Dendritic cell treated with granulocyte-macrophage colony-stimulating factor and Interleukin-4, amounts not matched to agents 40 ng/mL and 50 ng/mL, for 4 days (primary cell): Measurements from ENCODE around the gene USP43.
A peak's percentile ranks its signal among the peaks of the same experiment; 100 is the strongest.
"Not testable (repeated sequence)": the region's sequence is repeated elsewhere in the genome, so short reads cannot be mapped to it uniquely, and the experiment has no call there.

ENCODE experiments used
- H3K27ac Mint-ChIP-seq: one replicate; pipeline ENCODE4 v1.8.0; 2022; ENCODE audit warnings: mild to moderate bottlenecking, mixed read lengths
- H3K27me3 Mint-ChIP-seq: one replicate; pipeline ENCODE4 v1.8.0; 2022; ENCODE audit warnings: mild to moderate bottlenecking, mixed read lengths
- H3K36me3 Mint-ChIP-seq: one replicate; pipeline ENCODE4 v1.8.0; 2022; ENCODE audit warnings: low read depth, mixed read lengths
- H3K4me1 Mint-ChIP-seq: one replicate; pipeline ENCODE4 v1.8.0; 2022; ENCODE audit warnings: low read depth, mixed read lengths
- H3K4me3 Mint-ChIP-seq: one replicate; pipeline ENCODE4 v1.8.0; 2022; ENCODE audit warnings: mild to moderate bottlenecking, moderate library complexity, mixed read lengths
- H3K9me3 Mint-ChIP-seq: one replicate; pipeline ENCODE4 v1.8.0; 2022; ENCODE audit warnings: mixed read lengths
- intact Hi-C: fragments of 100-400 bp; cut with micrococcal nuclease; formaldehyde crosslinking; loops from one replicate; pipeline ENCODE4 v1.15.0; 2022

Gene USP43, protein sequence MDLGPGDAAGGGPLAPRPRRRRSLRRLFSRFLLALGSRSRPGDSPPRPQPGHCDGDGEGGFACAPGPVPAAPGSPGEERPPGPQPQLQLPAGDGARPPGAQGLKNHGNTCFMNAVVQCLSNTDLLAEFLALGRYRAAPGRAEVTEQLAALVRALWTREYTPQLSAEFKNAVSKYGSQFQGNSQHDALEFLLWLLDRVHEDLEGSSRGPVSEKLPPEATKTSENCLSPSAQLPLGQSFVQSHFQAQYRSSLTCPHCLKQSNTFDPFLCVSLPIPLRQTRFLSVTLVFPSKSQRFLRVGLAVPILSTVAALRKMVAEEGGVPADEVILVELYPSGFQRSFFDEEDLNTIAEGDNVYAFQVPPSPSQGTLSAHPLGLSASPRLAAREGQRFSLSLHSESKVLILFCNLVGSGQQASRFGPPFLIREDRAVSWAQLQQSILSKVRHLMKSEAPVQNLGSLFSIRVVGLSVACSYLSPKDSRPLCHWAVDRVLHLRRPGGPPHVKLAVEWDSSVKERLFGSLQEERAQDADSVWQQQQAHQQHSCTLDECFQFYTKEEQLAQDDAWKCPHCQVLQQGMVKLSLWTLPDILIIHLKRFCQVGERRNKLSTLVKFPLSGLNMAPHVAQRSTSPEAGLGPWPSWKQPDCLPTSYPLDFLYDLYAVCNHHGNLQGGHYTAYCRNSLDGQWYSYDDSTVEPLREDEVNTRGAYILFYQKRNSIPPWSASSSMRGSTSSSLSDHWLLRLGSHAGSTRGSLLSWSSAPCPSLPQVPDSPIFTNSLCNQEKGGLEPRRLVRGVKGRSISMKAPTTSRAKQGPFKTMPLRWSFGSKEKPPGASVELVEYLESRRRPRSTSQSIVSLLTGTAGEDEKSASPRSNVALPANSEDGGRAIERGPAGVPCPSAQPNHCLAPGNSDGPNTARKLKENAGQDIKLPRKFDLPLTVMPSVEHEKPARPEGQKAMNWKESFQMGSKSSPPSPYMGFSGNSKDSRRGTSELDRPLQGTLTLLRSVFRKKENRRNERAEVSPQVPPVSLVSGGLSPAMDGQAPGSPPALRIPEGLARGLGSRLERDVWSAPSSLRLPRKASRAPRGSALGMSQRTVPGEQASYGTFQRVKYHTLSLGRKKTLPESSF

DNA sequence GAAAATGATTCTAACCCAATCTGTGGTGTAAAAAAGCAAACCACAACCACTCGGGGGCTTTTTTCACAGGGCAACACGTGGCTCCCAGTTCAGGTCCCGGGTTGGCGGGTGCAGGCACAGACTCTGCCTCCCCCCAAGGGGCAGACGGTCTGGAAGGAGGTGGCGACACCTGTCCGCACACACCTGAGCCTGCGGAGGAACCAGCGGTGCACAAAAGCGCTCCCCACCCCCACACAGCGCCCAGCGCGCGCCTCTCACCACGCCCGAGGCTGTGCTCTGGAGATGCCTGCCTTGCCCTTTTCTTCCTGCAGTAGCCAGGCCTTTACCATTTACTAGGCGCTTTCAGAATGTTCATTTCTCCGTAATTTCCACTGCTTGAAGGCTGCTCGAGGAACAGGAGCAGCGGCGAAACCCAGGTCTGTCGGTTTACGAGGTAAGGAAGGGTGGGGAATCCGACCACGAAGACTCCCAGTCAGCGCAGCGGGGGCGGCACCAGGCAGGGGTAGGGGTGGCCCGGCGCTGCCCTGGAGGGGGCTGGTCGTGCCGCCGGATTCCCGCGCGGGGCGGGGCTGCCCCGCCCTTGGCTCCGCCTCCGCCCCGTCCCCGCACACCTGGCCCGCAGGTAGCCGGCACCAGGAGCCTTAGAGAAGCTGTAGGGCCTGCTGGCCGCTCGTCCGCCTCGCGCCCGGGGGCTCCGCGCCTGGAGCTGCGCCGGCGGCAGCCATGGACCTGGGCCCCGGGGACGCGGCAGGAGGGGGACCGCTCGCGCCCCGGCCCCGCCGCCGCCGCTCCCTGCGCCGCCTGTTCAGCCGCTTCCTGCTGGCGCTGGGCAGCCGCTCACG is at the start of gene USP43:
Gene USP43 (plus strand): TSS at position 608 of the 842 bp plus-strand sequence. CDS start 116 bp downstream, at position 724.
- no peaks in the 10 kb centered on the region for H3K9me3 Mint-ChIP-seq
- H3K27me3 Mint-ChIP-seq = peaks cover 39% of the 10 kb centered on the region
- H3K27ac Mint-ChIP-seq = peak within 1 kb of the TSS; percentile 78
- intact Hi-C loops = no loop called here
- peaks cover 23% of the 10 kb centered on the region for H3K4me1 Mint-ChIP-seq
- H3K4me3 Mint-ChIP-seq = peak within 1 kb of the TSS; percentile 79
- no peaks in the 10 kb centered on the region for H3K36me3 Mint-ChIP-seq

DNA sequence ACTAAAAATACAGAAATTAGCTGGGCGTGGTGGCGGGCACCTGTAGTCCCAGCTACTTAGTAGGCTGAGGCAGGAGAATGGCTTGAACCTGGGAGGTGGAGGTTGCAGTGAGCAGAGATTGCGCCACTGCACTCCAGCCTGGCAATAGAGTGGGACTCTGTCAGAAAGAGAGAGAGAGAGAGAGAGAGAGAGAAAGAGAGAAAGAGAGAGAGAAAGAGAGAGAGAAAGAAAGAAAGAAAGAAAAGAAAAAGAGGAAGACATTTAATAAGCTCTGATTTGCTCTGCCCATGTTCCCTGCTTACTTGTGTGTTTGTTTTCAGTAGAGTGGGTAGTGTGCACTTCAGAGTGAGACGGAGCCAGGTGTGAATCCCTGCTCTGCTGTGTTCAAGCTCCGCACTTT is 47.7 kb upstream of the USP43 start:
- H3K4me1 Mint-ChIP-seq, H3K27ac Mint-ChIP-seq, H3K36me3 Mint-ChIP-seq, H3K27me3 Mint-ChIP-seq, intact Hi-C loops, H3K4me3 Mint-ChIP-seq, H3K9me3 Mint-ChIP-seq: not testable (repeated sequence)

DNA sequence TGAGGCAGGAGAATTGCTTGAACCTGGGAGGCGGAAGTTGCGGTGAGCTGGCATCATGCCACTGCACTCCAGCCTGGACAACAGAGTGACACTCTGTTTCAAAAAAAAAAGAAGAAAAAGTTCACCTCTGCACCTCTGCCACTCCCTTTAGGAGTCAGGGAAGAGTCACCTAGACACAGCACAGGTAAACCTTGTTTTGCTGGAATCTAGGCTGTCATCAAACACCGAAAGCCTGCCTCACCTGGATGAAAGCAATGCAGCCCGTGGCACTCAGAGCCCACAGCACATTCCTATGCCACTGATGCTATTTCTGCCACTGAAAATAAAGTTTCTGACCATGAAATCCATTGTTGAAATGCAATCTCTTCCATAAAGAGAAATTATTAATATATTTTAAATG is 46.7 kb upstream of the USP43 start:
- Mint-ChIP-seq H3K4me3 (no peak overlapping the region), H3K27ac (no peak overlapping the region), H3K27me3 (no peaks in the 10 kb centered on the region), H3K9me3 (no peaks in the 10 kb centered on the region), H3K4me1 (no peaks in the 10 kb centered on the region), H3K36me3 (no peaks in the 10 kb centered on the region)
- intact Hi-C loops = no loop called here

DNA sequence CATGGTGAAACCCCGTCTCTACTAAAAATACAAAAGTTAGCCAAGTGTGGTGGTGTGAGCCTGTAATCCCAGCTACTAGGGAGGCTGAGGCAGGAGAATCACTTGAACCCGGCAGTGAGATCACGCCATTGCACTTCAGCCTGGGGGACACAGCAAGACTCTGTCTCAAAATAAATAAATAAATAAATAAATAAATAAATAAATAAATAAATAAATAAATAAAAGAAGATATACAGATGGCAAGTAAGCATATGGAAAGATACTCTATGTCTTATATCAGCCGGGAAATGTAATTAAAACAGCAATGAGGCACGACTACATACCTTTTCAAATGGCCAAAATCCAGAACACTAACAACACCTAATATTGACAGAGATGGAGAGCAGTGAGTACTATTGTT is 40.7 kb upstream of the USP43 start:
- intact Hi-C loops, H3K27me3 Mint-ChIP-seq, H3K27ac Mint-ChIP-seq, H3K4me3 Mint-ChIP-seq, H3K4me1 Mint-ChIP-seq, H3K9me3 Mint-ChIP-seq, H3K36me3 Mint-ChIP-seq: not testable (repeated sequence)

DNA sequence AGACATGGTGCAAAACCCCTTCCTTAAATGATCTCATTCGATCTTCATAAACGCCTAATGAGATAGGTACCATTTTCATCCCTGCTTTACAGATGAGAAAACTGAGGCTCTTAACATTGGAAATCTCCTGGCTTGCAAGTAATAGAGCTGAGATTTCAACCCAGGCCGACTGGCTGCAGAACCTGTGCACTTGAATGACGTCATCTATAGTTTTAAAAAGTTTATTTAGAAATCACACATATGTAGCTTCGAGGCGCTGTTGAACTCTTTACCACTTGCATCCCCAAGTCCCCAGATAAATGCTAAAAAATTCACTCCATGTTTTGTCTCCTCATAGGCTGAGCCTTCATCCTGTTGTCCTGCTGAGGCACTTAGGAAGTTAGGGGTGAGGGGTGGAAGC is 38.9 kb upstream of the USP43 start:
- H3K4me3 Mint-ChIP-seq = no peak overlapping the region
- H3K36me3 Mint-ChIP-seq = no peaks in the 10 kb centered on the region
- H3K27me3 Mint-ChIP-seq = peaks cover 5% of the 10 kb centered on the region
- H3K4me1 Mint-ChIP-seq = no peaks in the 10 kb centered on the region
- intact Hi-C loops = no loop called here
- H3K9me3 Mint-ChIP-seq = peaks cover 5% of the 10 kb centered on the region
- H3K27ac Mint-ChIP-seq = no peak overlapping the region

DNA sequence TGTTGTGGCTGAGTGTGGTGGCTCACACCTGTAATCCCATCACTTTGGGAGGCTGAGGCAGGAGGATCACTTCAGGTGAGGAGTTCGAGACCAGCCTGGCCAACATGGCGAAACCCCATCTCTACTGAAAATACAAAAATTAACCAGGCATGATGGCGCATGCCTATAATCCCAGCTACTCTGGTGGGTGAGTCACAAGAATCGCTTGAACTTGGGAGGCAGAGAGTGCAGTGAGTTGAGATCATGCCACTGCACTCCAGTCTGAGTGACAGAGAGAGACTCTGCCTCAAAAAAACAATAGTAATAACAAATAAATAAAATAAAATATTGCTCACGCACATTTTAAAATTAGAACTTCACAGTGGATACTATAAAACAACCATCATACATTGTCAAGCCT is 38.3 kb upstream of the USP43 start:
- H3K4me3 Mint-ChIP-seq, H3K27me3 Mint-ChIP-seq, H3K9me3 Mint-ChIP-seq, H3K4me1 Mint-ChIP-seq, intact Hi-C loops, H3K27ac Mint-ChIP-seq, H3K36me3 Mint-ChIP-seq: not testable (repeated sequence)

DNA sequence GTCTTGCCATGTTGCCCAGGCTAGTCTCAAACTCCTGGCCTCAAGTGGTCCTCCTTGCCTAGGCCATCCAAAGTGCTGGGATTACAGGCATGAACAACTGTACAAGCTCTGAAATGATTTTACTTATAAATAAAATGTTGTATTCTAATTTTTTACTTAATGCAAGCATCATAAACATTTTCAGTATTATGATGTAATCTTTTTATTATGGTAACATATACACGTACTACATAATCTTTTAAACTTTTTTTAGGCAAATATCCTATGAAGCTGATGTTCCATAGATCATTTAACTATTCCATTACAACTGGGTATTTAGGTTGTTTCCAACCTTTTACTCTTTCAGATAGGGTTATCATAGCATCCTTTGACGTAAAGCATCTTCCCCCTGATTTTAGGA is 33.8 kb upstream of the USP43 start:
- peaks cover 5% of the 10 kb centered on the region for H3K9me3 Mint-ChIP-seq
- no peak overlapping the region for H3K27ac Mint-ChIP-seq
- H3K36me3 Mint-ChIP-seq = no peaks in the 10 kb centered on the region
- no peaks in the 10 kb centered on the region for H3K4me1 Mint-ChIP-seq
- intact Hi-C loops = no loop called here
- H3K27me3 Mint-ChIP-seq = peaks cover 8% of the 10 kb centered on the region
- no peak overlapping the region for H3K4me3 Mint-ChIP-seq

DNA sequence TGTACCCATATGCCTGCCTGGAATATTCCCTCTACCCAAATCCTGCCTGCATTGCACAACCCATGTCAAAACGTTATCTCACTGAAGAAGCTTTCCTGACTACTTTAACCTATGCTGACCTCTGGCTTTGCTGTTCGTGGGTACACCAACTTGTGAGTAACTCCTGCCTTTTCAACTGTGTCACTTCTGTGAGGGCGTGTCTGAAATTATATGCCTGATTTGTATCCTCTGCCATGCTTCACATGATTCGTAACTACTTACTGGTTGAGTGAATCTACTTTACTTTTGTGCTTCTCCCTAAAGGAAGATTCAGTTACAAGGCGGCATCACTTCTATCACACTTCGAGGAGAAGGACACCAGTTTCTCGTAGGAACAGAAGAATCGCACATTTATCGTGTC is 33.3 kb upstream of the USP43 start:
- intact Hi-C loops = no loop called here
- Mint-ChIP-seq H3K27me3 (peaks cover 8% of the 10 kb centered on the region), H3K4me3 (no peak overlapping the region), H3K36me3 (no peaks in the 10 kb centered on the region), H3K9me3 (peaks cover 5% of the 10 kb centered on the region), H3K4me1 (no peaks in the 10 kb centered on the region), H3K27ac (no peak overlapping the region)

DNA sequence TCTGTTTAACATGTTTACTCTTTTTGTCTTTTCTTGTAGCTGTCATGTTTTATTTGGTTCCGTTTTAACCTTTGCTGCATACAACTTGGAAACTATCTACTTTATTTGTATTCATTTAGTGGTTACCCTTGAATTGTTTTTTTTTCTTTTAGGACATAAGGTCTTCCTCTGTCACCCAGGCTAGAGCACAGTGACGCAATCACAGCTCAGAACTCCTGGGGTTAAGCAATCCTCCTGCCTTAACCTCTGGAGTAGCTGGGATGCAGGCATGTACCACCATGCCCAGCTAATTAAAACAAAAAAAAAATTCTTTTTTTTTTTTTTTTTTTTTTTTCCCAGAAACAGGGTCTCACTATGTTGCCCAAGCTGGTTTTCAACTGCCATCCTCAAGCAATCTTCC is 29.8 kb upstream of the USP43 start:
- Mint-ChIP-seq H3K4me3 (no peak overlapping the region), H3K4me1 (no peaks in the 10 kb centered on the region), H3K27ac (no peak overlapping the region), H3K27me3 (peaks cover 3% of the 10 kb centered on the region), H3K36me3 (no peaks in the 10 kb centered on the region), H3K9me3 (no peaks in the 10 kb centered on the region)
- intact Hi-C loops = no loop called here

DNA sequence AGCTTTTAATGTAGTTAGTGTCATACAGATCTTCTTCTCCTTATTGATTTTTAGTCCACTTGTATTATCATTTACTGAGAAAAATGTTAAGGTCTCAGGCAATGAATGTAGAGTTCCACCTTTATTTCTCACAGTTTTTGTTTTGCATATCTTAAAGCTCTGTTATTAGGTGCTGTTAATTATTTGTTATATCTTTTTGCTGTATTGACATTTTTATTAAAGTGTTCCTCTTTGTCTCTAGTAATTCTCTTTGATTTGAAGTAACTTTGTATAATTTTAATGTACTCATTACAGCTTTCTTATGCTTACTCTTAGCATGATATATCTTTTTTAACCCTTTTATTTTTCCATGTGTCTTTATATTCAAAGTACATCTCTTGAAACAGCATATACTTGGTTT is 22.4 kb upstream of the USP43 start:
- Mint-ChIP-seq H3K27ac (no peak overlapping the region), H3K27me3 (peaks cover 2% of the 10 kb centered on the region), H3K4me1 (no peaks in the 10 kb centered on the region), H3K4me3 (no peak overlapping the region), H3K9me3 (peaks cover 33% of the 10 kb centered on the region), H3K36me3 (no peaks in the 10 kb centered on the region)
- intact Hi-C loops = no loop called here

DNA sequence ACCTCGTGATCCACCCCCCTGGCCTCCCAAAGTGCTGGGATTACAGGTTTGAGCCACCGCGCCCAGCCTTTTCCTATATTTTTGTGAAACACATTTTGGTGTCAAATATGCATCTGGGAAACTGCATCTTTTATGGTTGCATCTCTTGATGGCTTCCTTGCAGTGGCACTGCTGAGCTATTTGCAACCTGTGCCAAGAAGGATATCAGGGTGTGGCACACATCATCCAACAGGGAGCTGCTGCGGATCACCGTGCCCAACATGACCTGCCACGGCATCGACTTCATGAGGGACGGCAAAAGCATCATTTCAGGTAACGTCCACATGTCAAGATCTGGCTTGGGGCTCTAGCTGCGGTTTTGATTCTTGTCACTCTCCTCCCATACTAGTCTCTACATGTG is 16.8 kb upstream of the USP43 start:
- H3K4me3 Mint-ChIP-seq = no peak overlapping the region
- peaks cover 9% of the 10 kb centered on the region for H3K27me3 Mint-ChIP-seq
- intact Hi-C loops = no loop called here
- H3K36me3 Mint-ChIP-seq = no peaks in the 10 kb centered on the region
- H3K27ac Mint-ChIP-seq = no peak overlapping the region
- no peaks in the 10 kb centered on the region for H3K4me1 Mint-ChIP-seq
- H3K9me3 Mint-ChIP-seq = peaks cover 17% of the 10 kb centered on the region

DNA sequence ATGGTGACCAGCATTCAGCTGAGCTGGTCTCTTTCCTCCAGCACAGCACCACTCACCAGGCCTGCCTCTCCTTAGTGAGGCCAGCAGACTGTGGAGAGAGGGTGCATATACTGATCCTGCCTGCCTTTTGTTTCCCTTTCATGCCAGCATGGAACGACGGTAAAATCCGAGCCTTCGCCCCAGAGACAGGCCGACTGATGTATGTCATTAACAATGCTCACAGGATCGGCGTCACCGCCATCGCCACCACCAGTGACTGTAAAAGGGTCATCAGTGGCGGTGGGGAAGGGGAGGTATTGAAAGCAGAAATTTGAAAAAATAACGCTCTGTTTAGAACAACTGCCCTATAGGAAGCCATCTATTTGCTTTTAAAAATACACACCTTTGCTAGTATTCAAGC is 12.6 kb upstream of the USP43 start:
- intact Hi-C loops = no loop called here
- Mint-ChIP-seq H3K9me3 (no peaks in the 10 kb centered on the region), H3K27ac (no peak overlapping the region), H3K36me3 (no peaks in the 10 kb centered on the region), H3K4me1 (no peaks in the 10 kb centered on the region), H3K4me3 (no peak overlapping the region), H3K27me3 (peaks cover 16% of the 10 kb centered on the region)

DNA sequence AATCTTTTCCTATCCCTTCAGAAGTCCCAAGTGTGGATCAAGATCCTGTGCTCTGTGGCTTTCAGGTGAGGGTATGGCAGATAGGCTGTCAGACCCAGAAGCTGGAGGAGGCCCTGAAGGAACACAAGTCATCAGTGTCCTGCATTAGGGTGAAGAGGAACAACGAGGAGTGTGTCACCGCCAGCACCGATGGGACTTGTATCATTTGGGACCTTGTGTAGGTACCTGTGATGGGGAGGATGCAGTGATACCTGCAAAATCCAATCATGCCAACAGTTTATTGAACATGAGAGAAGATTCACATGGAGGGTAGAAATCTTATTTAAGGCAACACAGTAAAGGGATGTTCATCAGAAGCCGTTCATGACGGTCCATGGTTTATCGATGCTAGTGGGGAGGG is 10.0 kb upstream of the USP43 start:
- H3K27me3 Mint-ChIP-seq = peaks cover 12% of the 10 kb centered on the region
- no peak overlapping the region for H3K27ac Mint-ChIP-seq
- no peaks in the 10 kb centered on the region for H3K36me3 Mint-ChIP-seq
- H3K9me3 Mint-ChIP-seq = no peaks in the 10 kb centered on the region
- intact Hi-C loops = no loop called here
- no peaks in the 10 kb centered on the region for H3K4me1 Mint-ChIP-seq
- H3K4me3 Mint-ChIP-seq = no peak overlapping the region
